ENCODE data around the gene KHK. TPM values are rescaled to one million over a fixed set of nuclear protein-coding genes. Genes with fewer than 3 reads are reported as not detected.
"Not testable (repeated sequence)": the region's sequence is repeated elsewhere in the genome, so short reads cannot be mapped to it uniquely, and the experiment has no call there.

KHK gene
- total and polyA plus RNA-seq, 5 donors, result 1.7 to 5.5 (median 3.0) TPM

GRCh38 chr2:27073782-27074181 is 12.8 kb upstream of the KHK start:
- peaks cover 4% of the 10 kb centered on the region for H3K4me1 ChIP-seq (ENCODE audit: control insufficient read depth, insufficient read depth, low read length)
- peak in 1 of 3 donors; percentile 23 for DNase-seq
- H3K27ac ChIP-seq (ENCODE audit: low read length), result peak overlapping the region; percentile 75
- intact Hi-C loops (cut with DNase I), result no loop called here
- no peak overlapping the region for H3K4me3 ChIP-seq (ENCODE audit: low read length)
- no peaks in the 10 kb centered on the region for H3K9me3 ChIP-seq (ENCODE audit: control insufficient read depth, low read length)
- WGBS, result 15% methylated on average over 2 of the region's 2 CpGs
- H3K27me3 ChIP-seq (ENCODE audit: control insufficient read depth, insufficient read depth), result no peaks in the 10 kb centered on the region
- no peak for ATAC-seq

- no peaks in the 10 kb centered on the region for H3K27me3 ChIP-seq (ENCODE audit: control insufficient read depth, insufficient read depth)
- DNase-seq, result peak; percentile 53 to 87 (median 84)
- 36% methylated on average over 4 of the region's 4 CpGs for WGBS
- no peaks in the 10 kb centered on the region for H3K9me3 ChIP-seq (ENCODE audit: control insufficient read depth, low read length)
- intact Hi-C loops (cut with DNase I), result no loop called here
- H3K27ac ChIP-seq (ENCODE audit: low read length), result no peak overlapping the region
- no peak for ATAC-seq
- H3K4me3 ChIP-seq (ENCODE audit: low read length), result no peak overlapping the region
- H3K4me1 ChIP-seq (ENCODE audit: control insufficient read depth, insufficient read depth, low read length), result no peaks in the 10 kb centered on the region
Measured at GRCh38 chr2:27074738-27075565, 11.6 kb upstream of the KHK start.

GRCh38 chr2:27075566-27075871 is 11.1 kb upstream of the KHK start:
- H3K27ac ChIP-seq (ENCODE audit: low read length); H3K4me3 ChIP-seq (ENCODE audit: low read length); ATAC-seq; intact Hi-C loops (cut with DNase I); H3K27me3 ChIP-seq (ENCODE audit: control insufficient read depth, insufficient read depth); H3K4me1 ChIP-seq (ENCODE audit: control insufficient read depth, insufficient read depth, low read length); H3K9me3 ChIP-seq (ENCODE audit: control insufficient read depth, low read length): not testable (repeated sequence)
- DNase-seq, result peak in 1 of 3 donors; percentile 49
- WGBS, result 73% methylated on average over 6 of the region's 6 CpGs

- intact Hi-C loops (cut with DNase I), result no loop called here
- Histone ChIP-seq H3K4me3 (ENCODE audit: low read length) (no peak overlapping the region), H3K4me1 (ENCODE audit: control insufficient read depth, insufficient read depth, low read length) (peaks cover 4% of the 10 kb centered on the region), H3K9me3 (ENCODE audit: control insufficient read depth, low read length) (no peaks in the 10 kb centered on the region), H3K27me3 (ENCODE audit: control insufficient read depth, insufficient read depth) (no peaks in the 10 kb centered on the region), H3K27ac (ENCODE audit: low read length) (no peak overlapping the region)
- ATAC-seq (no peak), DNase-seq (no peak)
- 83% methylated on average over 4 of the region's 4 CpGs for WGBS
Measured at GRCh38 chr2:27076323-27076722, 10.2 kb upstream of the KHK start.

- peak in 1 of 3 donors; percentile 39 for DNase-seq
- no peak overlapping the region for H3K27ac ChIP-seq (ENCODE audit: low read length)
- no peaks in the 10 kb centered on the region for H3K27me3 ChIP-seq (ENCODE audit: control insufficient read depth, insufficient read depth)
- intact Hi-C loops (cut with DNase I), result no loop called here
- peaks cover 4% of the 10 kb centered on the region for H3K4me1 ChIP-seq (ENCODE audit: control insufficient read depth, insufficient read depth, low read length)
- no peak overlapping the region for H3K4me3 ChIP-seq (ENCODE audit: low read length)
- ATAC-seq, result no peak
- no peaks in the 10 kb centered on the region for H3K9me3 ChIP-seq (ENCODE audit: control insufficient read depth, low read length)
- 69% methylated on average over 7 of the region's 7 CpGs for WGBS
Measured at GRCh38 chr2:27077231-27077630, 9.3 kb upstream of the KHK start.

- 28% methylated on average over 41 of the region's 41 CpGs for WGBS
- Histone ChIP-seq H3K27me3 (ENCODE audit: control insufficient read depth, insufficient read depth) (no peaks in the 10 kb centered on the region), H3K27ac (ENCODE audit: low read length) (peak within 1 kb of the TSS; percentile 65), H3K4me1 (ENCODE audit: control insufficient read depth, insufficient read depth, low read length) (peaks cover 4% of the 10 kb centered on the region), H3K9me3 (ENCODE audit: control insufficient read depth, low read length) (no peaks in the 10 kb centered on the region), H3K4me3 (ENCODE audit: low read length) (peak within 1 kb of the TSS; percentile 57)
- intact Hi-C loops (cut with DNase I), result no loop called here
- ATAC-seq, result peak; percentile 69 to 81
- peak; percentile 90 to 96 (median 95) for DNase-seq
Measured at GRCh38 chr2:27078267-27079194, 8.0 kb upstream of the KHK start, which contains the start of gene EMILIN1. Gene EMILIN1, plus strand, starts transcription at chr2:27078615. Its CDS starts 451 bp downstream, at chr2:27079066.

GRCh38 chr2:27079233-27080139 is 7.1 kb upstream of the KHK start:
- Histone ChIP-seq H3K9me3 (ENCODE audit: control insufficient read depth, low read length) (no peaks in the 10 kb centered on the region), H3K4me1 (ENCODE audit: control insufficient read depth, insufficient read depth, low read length) (peaks cover 4% of the 10 kb centered on the region), H3K27me3 (ENCODE audit: control insufficient read depth, insufficient read depth) (no peaks in the 10 kb centered on the region), H3K27ac (ENCODE audit: low read length) (peak overlapping the region; percentile 65), H3K4me3 (ENCODE audit: low read length) (peak overlapping the region; percentile 57)
- no peak for ATAC-seq
- intact Hi-C loops (cut with DNase I), result loop anchor here in 3 of 4 donors (10.0 kb wide), 2 partner anchors 45 to 115 kb away; partner anchors contain the start of gene TMEM214 (in 2 of the 3)
- peak in 1 of 3 donors; percentile 63 for DNase-seq
- 49% methylated on average over 14 of the region's 14 CpGs for WGBS

GRCh38 chr2:27080140-27080469 is 6.5 kb upstream of the KHK start:
- H3K9me3 ChIP-seq (ENCODE audit: control insufficient read depth, low read length), result no peaks in the 10 kb centered on the region
- intact Hi-C loops (cut with DNase I), result loop anchor here in 3 of 4 donors (10.0 kb wide), 2 partner anchors 45 to 115 kb away; partner anchors contain the start of gene TMEM214 (in 2 of the 3)
- ATAC-seq, result no peak
- H3K4me1 ChIP-seq (ENCODE audit: control insufficient read depth, insufficient read depth, low read length), result peaks cover 4% of the 10 kb centered on the region
- DNase-seq, result peak in 1 of 3 donors; percentile 67
- no peaks in the 10 kb centered on the region for H3K27me3 ChIP-seq (ENCODE audit: control insufficient read depth, insufficient read depth)
- H3K4me3 ChIP-seq (ENCODE audit: low read length), result peak overlapping the region; percentile 57
- no peak overlapping the region for H3K27ac ChIP-seq (ENCODE audit: low read length)
- WGBS, result 63% methylated on average over 7 of the region's 7 CpGs

- intact Hi-C loops (cut with DNase I), result loop anchor here in 3 of 4 donors (10.0 kb wide), 2 partner anchors 46 to 116 kb away; partner anchors contain the start of gene TMEM214 (in 2 of the 3)
- Histone ChIP-seq H3K27me3 (ENCODE audit: control insufficient read depth, insufficient read depth) (no peaks in the 10 kb centered on the region), H3K9me3 (ENCODE audit: control insufficient read depth, low read length) (no peaks in the 10 kb centered on the region), H3K4me3 (ENCODE audit: low read length) (no peak overlapping the region), H3K4me1 (ENCODE audit: control insufficient read depth, insufficient read depth, low read length) (peaks cover 4% of the 10 kb centered on the region), H3K27ac (ENCODE audit: low read length) (peak overlapping the region; percentile 49)
- WGBS, result 71% methylated on average over 14 of the region's 14 CpGs
- peak in 2 of 3 donors; percentile 70 for DNase-seq
- ATAC-seq, result no peak
Measured at GRCh38 chr2:27080603-27080936, 6.0 kb upstream of the KHK start.
